Ascending aorta (tissue), 2 donors: ENCODE results near the gene CHST11. TPM values are rescaled to one million over a fixed set of nuclear protein-coding genes. Genes with fewer than 3 reads are reported as not detected.

Experiments used
- DNase-seq, 2 donors: peaks; one replicate each; pipeline ENCODE4 v3.0.0-alpha.2; 2019; ENCODE audit warnings: low spot score in 2 of 2
- H3K27ac ChIP-seq, 2 donors: fragments of 200-600 bp; sonication (generic); one replicate each; pipeline ENCODE4 v1.5.1; 2016 to 2017; ENCODE audit warnings: mild to moderate bottlenecking in 1 of 2
- H3K27me3 ChIP-seq: fragments of 200-600 bp; sonication (generic); one replicate; pipeline ENCODE4 v1.5.1; 2017
- H3K36me3 ChIP-seq, 2 donors: fragments of 200-600 bp; sonication (generic); one replicate each; pipeline ENCODE4 v1.5.1; 2016
- H3K4me1 ChIP-seq, 2 donors: fragments of 200-600 bp; sonication (generic); one replicate each; pipeline ENCODE4 v1.5.1; 2016 to 2017; ENCODE audit warnings: mild to moderate bottlenecking in 1 of 2
- H3K4me3 ChIP-seq, 2 donors: fragments of 200-600 bp; sonication (generic); one replicate each; pipeline ENCODE4 v1.5.1; 2016 to 2017; ENCODE audit warnings: mild to moderate bottlenecking in 1 of 2
- H3K9me3 ChIP-seq, 2 donors: fragments of 200-600 bp; sonication (generic); one replicate each; pipeline ENCODE4 v1.5.1; 2016
- CTCF ChIP-seq, 3 experiments: fragments of 200-600 bp in 2 of 3; fragments of 450-650 bp in 1 of 3; sonication (generic) in 2 of 3; IDR thresholded peaks; one replicate each; pipeline ENCODE4 v1.5.1; 2016 to 2019; ENCODE audit warnings: antibody characterized with exemption in 3 of 3, mild to moderate bottlenecking in 1 of 3, moderate library complexity in 1 of 3
- intact Hi-C: fragments of 100-400 bp; cut with DNase I; formaldehyde crosslinking; loops from one replicate; pipeline ENCODE4 v1.15.1; 2023
- total RNA-seq: library from RNA; depleted of rRNA; stranded (reverse); fragments of >200 nt; gene quantifications from one replicate; pipeline ENCODE4 v1.1.0, GENCODE V29; 2016

Gene CHST11
- total RNA-seq, 1 donor from 2014 or later, result 63.2 TPM

GRCh38 chr12:104683831-104684503, 227.2 kb downstream of the CHST11 start:
- H3K4me1 ChIP-seq, result peaks cover 0 to 25% of the 10 kb centered on the region in 2 donors
- no peak for TF ChIP-seq CTCF (IDR thresholded peaks at IDR 0.05)
- no peak overlapping the region for H3K27ac ChIP-seq
- intact Hi-C loops, result no loop called here
- no peaks in the 10 kb centered on the region for H3K36me3 ChIP-seq
- no peaks in the 10 kb centered on the region for H3K9me3 ChIP-seq
- no peaks in the 10 kb centered on the region for H3K27me3 ChIP-seq
- H3K4me3 ChIP-seq, result no peak overlapping the region
- DNase-seq, result no peak

GRCh38 chr12:104684884-104685283, 228.1 kb downstream of the CHST11 start:
- H3K27me3 ChIP-seq, result no peaks in the 10 kb centered on the region
- no peak overlapping the region for H3K4me3 ChIP-seq
- H3K36me3 ChIP-seq, result no peaks in the 10 kb centered on the region
- TF ChIP-seq CTCF (IDR thresholded peaks at IDR 0.05), result no peak
- peak overlapping the region; percentile 32 to 79 for H3K27ac ChIP-seq
- H3K4me1 ChIP-seq, result peaks cover 0 to 28% of the 10 kb centered on the region in 2 donors
- DNase-seq, result no peak
- H3K9me3 ChIP-seq, result no peaks in the 10 kb centered on the region
- intact Hi-C loops, result no loop called here

- no peak for TF ChIP-seq CTCF (IDR thresholded peaks at IDR 0.05)
- Histone ChIP-seq H3K27ac (peak overlapping the region; percentile 32 to 79), H3K36me3 (no peaks in the 10 kb centered on the region), H3K4me1 (peaks cover 0 to 28% of the 10 kb centered on the region in 2 donors), H3K9me3 (no peaks in the 10 kb centered on the region), H3K4me3 (no peak overlapping the region), H3K27me3 (no peaks in the 10 kb centered on the region)
- DNase-seq, result no peak
- intact Hi-C loops, result no loop called here
Observed at GRCh38 chr12:104685366-104685765, 228.6 kb downstream of the CHST11 start.

- Histone ChIP-seq H3K36me3 (no peaks in the 10 kb centered on the region), H3K27ac (peak overlapping the region; percentile 32 to 79), H3K9me3 (no peaks in the 10 kb centered on the region), H3K27me3 (no peaks in the 10 kb centered on the region), H3K4me1 (peaks cover 0 to 28% of the 10 kb centered on the region in 2 donors), H3K4me3 (no peak overlapping the region)
- intact Hi-C loops, result no loop called here
- DNase-seq, result no peak
- TF ChIP-seq CTCF (IDR thresholded peaks at IDR 0.05), result no peak
Observed at GRCh38 chr12:104686196-104686595, 229.4 kb downstream of the CHST11 start.

GRCh38 chr12:104687823-104688573, 231.2 kb downstream of the CHST11 start:
- Histone ChIP-seq H3K27me3 (no peaks in the 10 kb centered on the region), H3K36me3 (no peaks in the 10 kb centered on the region), H3K9me3 (no peaks in the 10 kb centered on the region), H3K27ac (no peak overlapping the region), H3K4me1 (peaks cover 0 to 28% of the 10 kb centered on the region in 2 donors), H3K4me3 (no peak overlapping the region)
- no peak for DNase-seq
- intact Hi-C loops, result no loop called here
- TF ChIP-seq CTCF (IDR thresholded peaks at IDR 0.05), result no peak
